ENCODE results near the gene CDKL1. TPM values are rescaled to one million over a fixed set of nuclear protein-coding genes. Genes with fewer than 3 reads are reported as not detected.

The CDKL1 gene
- polyA plus RNA-seq, 1 donor (not counting 4 experiments of a cell fraction or from before 2014, with no cell fraction given) = 4.7 TPM

GRCh38 chr14:50377550-50378085 is 19.1 kb downstream of the CDKL1 start:
- Histone ChIP-seq H3K27me3 (ENCODE audit: control insufficient read depth, extremely low read depth, insufficient read depth, low read length) (no peaks in the 10 kb centered on the region), H3K4me3 (ENCODE audit: control insufficient read depth in 2 of 3, extremely low read depth in 1 of 3, insufficient read depth in 2 of 3, low read depth in 1 of 3, low read length in 3 of 3) (no peak overlapping the region), H3K79me2 (ENCODE audit: control insufficient read depth, insufficient read depth, low read length) (no peaks in the 10 kb centered on the region), H3K27ac (ENCODE audit: control insufficient read depth, insufficient read depth, low read length) (no peak overlapping the region), H2AFZ (ENCODE audit: control insufficient read depth, low read length) (no peak overlapping the region), H4K20me1 (ENCODE audit: control insufficient read depth, extremely low read depth, insufficient read depth, low read length) (no peaks in the 10 kb centered on the region), H3K9ac (ENCODE audit: control insufficient read depth, extremely low read depth, insufficient read depth, low read length) (no peak overlapping the region), H3K9me3 (ENCODE audit: control insufficient read depth, low read depth, low read length) (no peaks in the 10 kb centered on the region), H3K9me1 (ENCODE audit: control insufficient read depth, extremely low read depth, insufficient read depth, low read length) (no peaks in the 10 kb centered on the region), H3K4me1 (ENCODE audit: control insufficient read depth, extremely low read depth, insufficient read depth, low read length) (no peaks in the 10 kb centered on the region), H3K36me3 (ENCODE audit: control insufficient read depth in 2 of 2, extremely low read depth in 1 of 2, insufficient read depth in 2 of 2, low read length in 2 of 2) (peaks cover 2 to 6% of the 10 kb centered on the region in 2 experiments), H3K4me2 (ENCODE audit: control insufficient read depth, extremely low read depth, insufficient read depth, low read depth, low read length) (no peak overlapping the region)
- no peak for FAIRE-seq
- dilution Hi-C loops (cut with MboI; ENCODE audit: extremely low pct_ligation_motif_present, low sequenced_read_pairs) = no loop called here
- no peak for DNase-seq (ENCODE audit: low read depth, low spot score)
- no peak for TF ChIP-seq EZH2 (IDR thresholded peaks at IDR 0.05; ENCODE audit: low read length)
- TF ChIP-seq, protein P1, sequence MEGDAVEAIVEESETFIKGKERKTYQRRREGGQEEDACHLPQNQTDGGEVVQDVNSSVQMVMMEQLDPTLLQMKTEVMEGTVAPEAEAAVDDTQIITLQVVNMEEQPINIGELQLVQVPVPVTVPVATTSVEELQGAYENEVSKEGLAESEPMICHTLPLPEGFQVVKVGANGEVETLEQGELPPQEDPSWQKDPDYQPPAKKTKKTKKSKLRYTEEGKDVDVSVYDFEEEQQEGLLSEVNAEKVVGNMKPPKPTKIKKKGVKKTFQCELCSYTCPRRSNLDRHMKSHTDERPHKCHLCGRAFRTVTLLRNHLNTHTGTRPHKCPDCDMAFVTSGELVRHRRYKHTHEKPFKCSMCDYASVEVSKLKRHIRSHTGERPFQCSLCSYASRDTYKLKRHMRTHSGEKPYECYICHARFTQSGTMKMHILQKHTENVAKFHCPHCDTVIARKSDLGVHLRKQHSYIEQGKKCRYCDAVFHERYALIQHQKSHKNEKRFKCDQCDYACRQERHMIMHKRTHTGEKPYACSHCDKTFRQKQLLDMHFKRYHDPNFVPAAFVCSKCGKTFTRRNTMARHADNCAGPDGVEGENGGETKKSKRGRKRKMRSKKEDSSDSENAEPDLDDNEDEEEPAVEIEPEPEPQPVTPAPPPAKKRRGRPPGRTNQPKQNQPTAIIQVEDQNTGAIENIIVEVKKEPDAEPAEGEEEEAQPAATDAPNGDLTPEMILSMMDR (optimal IDR thresholded peaks at IDR 0.05 in 1 of 3, IDR thresholded peaks at IDR 0.05 in 1 of 3, conservative IDR thresholded peaks at IDR 0.05 in 1 of 3; ENCODE audit: extremely low read depth in 1 of 3, insufficient read depth in 2 of 3, low read length in 3 of 3) = no peak

DNA sequence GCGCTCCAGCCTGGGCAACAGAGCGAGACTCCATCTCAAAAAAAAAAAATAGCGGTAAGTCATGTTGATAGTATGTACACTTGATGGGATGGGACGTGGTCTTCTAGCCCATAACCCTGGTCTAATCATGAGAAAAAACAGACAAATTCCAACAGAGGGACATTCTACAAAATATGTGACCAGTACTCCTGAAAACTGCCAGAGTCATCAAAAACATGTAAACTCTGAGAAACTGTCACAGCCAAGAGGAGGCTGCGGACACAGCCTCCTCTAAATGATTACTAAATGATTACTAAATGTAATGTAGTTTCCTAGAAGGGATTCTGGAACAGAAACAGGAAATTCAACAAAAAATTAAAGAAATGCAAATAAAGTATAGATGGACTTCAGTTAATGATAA is 20.9 kb downstream of the CDKL1 start:
- H3K36me3 ChIP-seq (ENCODE audit: control insufficient read depth in 2 of 2, extremely low read depth in 1 of 2, insufficient read depth in 2 of 2, low read length in 2 of 2) = peaks cover 2 to 6% of the 10 kb centered on the region in 2 experiments
- H3K4me1 ChIP-seq (ENCODE audit: control insufficient read depth, extremely low read depth, insufficient read depth, low read length) = no peaks in the 10 kb centered on the region
- H2AFZ ChIP-seq (ENCODE audit: control insufficient read depth, low read length) = no peak overlapping the region
- H3K79me2 ChIP-seq (ENCODE audit: control insufficient read depth, insufficient read depth, low read length) = no peaks in the 10 kb centered on the region
- no peak overlapping the region for H3K4me2 ChIP-seq (ENCODE audit: control insufficient read depth, extremely low read depth, insufficient read depth, low read depth, low read length)
- no peak for TF ChIP-seq EZH2 (IDR thresholded peaks at IDR 0.05; ENCODE audit: low read length)
- TF ChIP-seq, protein P1 (optimal IDR thresholded peaks at IDR 0.05 in 1 of 3, IDR thresholded peaks at IDR 0.05 in 1 of 3, conservative IDR thresholded peaks at IDR 0.05 in 1 of 3; ENCODE audit: extremely low read depth in 1 of 3, insufficient read depth in 2 of 3, low read length in 3 of 3) = no peak
- H3K9me3 ChIP-seq (ENCODE audit: control insufficient read depth, low read depth, low read length) = no peaks in the 10 kb centered on the region
- dilution Hi-C loops (cut with MboI; ENCODE audit: extremely low pct_ligation_motif_present, low sequenced_read_pairs) = no loop called here
- no peaks in the 10 kb centered on the region for H3K9me1 ChIP-seq (ENCODE audit: control insufficient read depth, extremely low read depth, insufficient read depth, low read length)
- H4K20me1 ChIP-seq (ENCODE audit: control insufficient read depth, extremely low read depth, insufficient read depth, low read length) = no peaks in the 10 kb centered on the region
- H3K27ac ChIP-seq (ENCODE audit: control insufficient read depth, insufficient read depth, low read length) = no peak overlapping the region
- DNase-seq (ENCODE audit: low read depth, low spot score) (no peak), FAIRE-seq (no peak)
- H3K4me3 ChIP-seq (ENCODE audit: control insufficient read depth in 2 of 3, extremely low read depth in 1 of 3, insufficient read depth in 2 of 3, low read depth in 1 of 3, low read length in 3 of 3) = no peak overlapping the region
- H3K9ac ChIP-seq (ENCODE audit: control insufficient read depth, extremely low read depth, insufficient read depth, low read length) = no peak overlapping the region
- H3K27me3 ChIP-seq (ENCODE audit: control insufficient read depth, extremely low read depth, insufficient read depth, low read length) = no peaks in the 10 kb centered on the region

Data from keratinocyte (primary cell).